CD4-positive, alpha-beta T cell treated with Interleukin-6 for 4 hours (primary cell): ENCODE data around the gene TRMT112.
A peak's percentile ranks its signal among the peaks of the same experiment; 100 is the strongest.

Experiments
- DNase-seq: peaks from one replicate; pipeline ENCODE4 v3.0.0-alpha.2; 2020; ENCODE audit warnings: mixed read lengths

Gene TRMT112

DNA sequence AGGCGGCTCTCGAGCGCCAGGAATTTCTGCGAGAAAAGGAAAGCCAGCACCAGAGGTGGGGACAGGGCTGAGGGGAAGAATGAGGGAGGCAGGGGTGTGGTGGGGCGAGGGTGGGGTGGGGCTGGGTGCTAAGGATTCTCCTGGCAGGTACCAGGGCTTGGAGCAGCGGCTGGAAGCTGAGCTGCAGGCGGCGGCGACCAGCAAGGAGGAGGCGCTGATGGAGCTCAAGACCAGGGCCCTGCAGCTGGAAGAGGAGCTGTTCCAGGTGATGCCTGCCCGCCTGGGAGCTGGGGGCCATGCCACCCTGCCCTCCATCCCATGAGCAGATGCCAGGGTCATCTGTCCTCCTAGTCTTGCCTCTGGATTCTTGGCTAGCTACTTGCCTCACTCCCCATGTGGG is 32.0 kb upstream of the TRMT112 start:
- no peak for DNase-seq

GRCh38 chr11:64349025-64349387 is 31.6 kb upstream of the TRMT112 start:
- DNase-seq = no peak

- no peak for DNase-seq
Observed at GRCh38 chr11:64348383-64349024, 31.1 kb upstream of the TRMT112 start.

DNA sequence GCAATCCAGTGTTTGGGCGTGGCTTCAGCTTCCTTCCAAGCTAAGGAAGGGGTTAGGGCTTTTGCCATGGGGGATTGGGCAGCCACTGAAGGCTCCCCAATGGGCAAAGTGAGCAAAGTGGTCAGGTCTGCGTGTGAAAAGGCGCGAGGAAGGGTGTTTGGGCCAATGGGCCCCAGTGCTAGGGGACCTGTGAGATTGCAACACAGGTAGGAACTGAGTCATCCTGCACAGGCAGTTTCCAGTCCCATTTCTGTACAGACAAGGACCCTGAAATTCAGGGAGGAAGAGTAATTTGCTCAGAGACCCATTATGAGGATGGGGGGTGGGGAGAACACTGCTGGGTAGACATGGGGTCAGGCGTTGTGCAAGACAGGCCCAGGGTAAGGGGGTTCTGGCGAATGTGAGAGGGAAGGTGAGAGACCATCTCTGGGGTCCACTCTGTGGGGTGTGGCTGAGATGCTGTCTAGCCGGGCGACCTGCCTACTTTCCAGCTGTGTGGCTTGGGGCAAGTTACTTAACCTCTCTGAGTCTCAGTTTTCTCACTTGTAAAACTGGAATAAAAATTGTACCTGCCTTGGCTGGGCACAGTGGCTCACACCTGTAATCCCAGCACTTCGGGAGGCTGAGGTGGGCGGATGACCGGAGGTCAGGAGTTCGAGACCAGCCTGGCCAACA is 30.0 kb upstream of the TRMT112 start:
- no peak for DNase-seq

DNA sequence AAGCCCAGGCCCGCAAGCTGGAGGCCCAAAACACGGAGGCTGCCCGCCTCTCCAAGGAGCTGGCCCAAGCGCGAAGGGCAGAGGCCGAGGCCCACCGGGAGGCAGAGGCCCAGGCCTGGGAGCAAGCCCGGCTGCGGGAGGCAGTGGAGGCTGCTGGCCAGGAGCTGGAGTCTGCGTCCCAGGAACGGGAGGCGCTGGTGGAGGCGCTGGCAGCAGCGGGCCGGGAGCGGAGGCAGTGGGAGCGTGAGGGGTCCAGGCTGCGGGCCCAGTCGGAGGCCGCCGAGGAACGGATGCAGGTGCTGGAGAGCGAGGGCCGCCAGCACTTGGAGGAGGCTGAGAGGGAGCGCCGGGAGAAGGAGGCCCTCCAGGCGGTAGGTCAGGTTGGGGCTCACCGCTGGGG is 27.4 kb upstream of the TRMT112 start:
- DNase-seq = no peak

- no peak for DNase-seq
Observed at GRCh38 chr11:64343767-64344559, 26.6 kb upstream of the TRMT112 start.

- no peak for DNase-seq
Observed at GRCh38 chr11:64342869-64343745, 25.7 kb upstream of the TRMT112 start.

- peak; percentile 88 for DNase-seq
Observed at GRCh38 chr11:64341851-64342791, 24.8 kb upstream of the TRMT112 start.

- DNase-seq = no peak
Observed at GRCh38 chr11:64341429-64341828, 24.1 kb upstream of the TRMT112 start.

DNA sequence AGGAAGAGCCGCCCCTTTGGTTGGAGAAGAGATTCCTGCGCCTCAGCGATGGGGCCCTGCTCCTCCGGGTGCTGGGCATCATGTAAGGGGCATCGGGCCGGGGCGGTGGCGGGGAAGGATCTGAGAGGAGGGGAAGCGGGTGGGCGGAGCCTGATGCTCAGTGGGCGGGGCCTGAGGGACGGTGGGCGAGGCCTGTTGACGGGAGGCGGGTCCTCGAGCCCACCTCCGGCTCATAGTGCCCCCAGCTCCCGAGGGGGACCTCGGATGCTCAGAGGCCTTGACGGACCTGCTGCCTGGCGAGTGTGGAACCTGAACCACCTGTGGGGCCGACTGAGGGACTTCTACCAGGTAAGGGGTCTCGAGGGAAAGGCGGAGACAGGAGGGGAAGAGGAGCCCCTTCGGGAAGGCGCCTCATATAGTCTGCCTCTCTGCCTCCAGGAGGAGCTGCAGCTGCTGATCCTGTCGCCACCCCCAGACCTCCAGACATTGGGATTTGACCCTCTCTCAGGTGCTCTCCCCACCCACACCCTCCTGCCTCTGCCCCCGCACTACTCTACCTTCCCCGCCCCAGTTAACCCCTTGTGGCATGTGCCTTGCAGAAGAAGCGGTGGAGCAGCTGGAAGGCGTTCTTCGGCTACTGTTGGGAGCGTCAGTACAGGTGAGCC is 23.4 kb upstream of the TRMT112 start:
- peak; percentile 75 for DNase-seq

DNA sequence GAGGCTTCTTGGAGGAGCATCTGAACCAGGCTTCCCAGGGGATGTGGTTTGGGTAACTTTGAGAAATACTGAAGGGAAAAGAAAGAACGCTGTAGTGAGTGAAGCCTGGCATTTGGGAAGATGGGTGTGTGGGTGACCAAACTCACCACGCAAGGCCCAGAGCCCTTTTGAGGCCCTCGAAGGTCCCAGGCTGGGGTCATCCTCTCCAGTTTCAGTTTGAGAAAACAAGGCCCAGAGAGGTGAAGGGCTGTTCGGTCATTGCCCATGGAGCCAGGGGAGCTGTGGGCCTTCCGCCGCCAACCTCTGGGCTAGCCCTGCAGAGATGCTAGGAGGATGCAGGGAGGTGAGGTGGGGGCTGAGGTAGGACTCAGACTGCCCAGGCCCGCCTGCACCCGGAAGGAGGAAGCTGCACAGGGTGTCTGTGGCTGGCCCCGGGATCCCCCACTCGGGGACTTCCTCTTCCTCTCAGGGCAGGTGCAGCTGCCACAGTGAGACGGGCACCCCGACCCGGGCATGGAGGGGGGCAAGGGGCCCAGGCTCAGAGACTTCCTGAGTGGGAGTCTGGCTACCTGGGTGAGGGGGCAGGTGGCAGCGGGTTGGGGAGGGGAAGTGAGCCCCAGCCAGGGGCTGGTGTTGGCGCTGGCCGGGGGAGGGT is 22.5 kb upstream of the TRMT112 start, which contains the start of gene CCDC88B:
Gene CCDC88B (plus strand): TSS at position 451 of the 655 bp plus-strand sequence. CDS start 63 bp downstream, at position 514.
- peak; percentile 92 for DNase-seq

DNA sequence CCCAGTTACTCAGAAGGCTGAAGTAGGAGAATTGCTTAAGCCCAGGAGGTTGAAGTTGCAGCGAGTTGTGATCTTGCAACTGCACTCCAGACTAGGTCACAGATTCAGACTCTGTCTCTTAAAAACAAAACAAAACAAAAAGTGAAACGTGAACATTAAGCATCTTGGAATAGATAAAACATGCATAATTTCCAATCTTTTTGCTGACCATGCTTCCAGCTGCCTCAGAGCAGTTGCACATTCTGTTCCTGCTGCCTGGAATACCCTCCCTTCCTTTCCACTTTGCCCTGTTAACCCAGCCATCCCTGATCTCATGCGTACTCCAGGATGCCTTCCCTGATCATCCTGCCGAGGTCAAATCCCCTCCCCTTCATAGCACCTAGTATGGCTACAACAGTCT is 21.9 kb upstream of the TRMT112 start:
- no peak for DNase-seq

DNA sequence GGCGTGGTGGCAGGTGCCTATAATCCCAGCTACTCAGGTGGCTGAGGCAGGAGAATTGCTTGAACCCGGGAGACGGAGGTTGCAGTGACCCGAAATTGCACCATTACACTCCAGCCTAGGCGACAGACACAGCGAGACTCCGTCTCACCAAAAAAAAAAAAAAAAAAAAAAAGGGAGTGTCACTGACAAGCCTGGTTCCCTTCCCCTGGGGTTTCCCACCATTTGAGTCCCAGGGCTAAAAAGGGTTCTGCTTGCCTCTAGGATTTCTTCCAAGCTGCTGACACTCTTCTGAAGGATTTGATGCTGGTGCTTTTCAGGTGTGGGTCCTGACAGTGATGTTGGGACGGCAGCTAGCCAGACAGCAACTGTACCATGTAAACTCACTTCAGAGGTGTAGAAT is 21.4 kb upstream of the TRMT112 start:
- no peak for DNase-seq

DNA sequence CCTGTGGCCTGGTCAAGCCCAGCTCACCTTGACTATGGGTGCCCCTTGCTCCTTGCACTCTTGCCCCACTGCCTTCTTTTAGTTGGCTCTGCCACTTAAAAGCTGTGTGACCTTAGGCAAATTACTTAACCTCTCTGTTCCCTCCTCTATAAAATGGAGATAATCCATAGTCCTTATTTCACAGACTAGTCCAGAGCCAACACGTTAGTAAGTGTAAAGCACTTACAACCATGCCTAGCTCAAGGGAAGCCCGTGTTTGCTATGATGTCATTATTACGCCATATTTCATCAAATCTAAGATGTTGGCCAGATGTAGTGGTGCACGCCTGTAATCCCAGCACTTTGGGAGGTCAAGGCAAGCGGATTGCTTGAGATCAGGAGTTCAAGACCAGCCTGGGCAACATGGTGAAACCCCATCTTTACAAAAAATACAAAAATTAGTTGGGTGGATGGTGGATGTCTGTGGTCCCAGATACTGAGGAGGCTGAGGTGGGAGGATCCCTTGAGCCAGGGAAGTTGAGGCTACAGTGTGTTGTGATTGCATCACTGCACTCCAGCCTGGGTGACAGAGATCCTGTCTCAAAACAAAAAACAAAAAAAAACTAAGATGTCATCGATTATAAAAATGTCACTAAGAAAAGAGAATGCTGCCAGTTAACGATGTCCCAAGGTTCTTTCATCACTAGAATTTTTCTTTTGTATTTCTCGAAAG is 20.3 kb upstream of the TRMT112 start:
- DNase-seq = no peak

- DNase-seq = no peak
Observed at GRCh38 chr11:64334764-64335735, 17.7 kb upstream of the TRMT112 start.

GRCh38 chr11:64333556-64333955 is 16.2 kb upstream of the TRMT112 start:
- no peak for DNase-seq

GRCh38 chr11:64331569-64332371 is 14.4 kb upstream of the TRMT112 start:
- peak; percentile 75 for DNase-seq

DNA sequence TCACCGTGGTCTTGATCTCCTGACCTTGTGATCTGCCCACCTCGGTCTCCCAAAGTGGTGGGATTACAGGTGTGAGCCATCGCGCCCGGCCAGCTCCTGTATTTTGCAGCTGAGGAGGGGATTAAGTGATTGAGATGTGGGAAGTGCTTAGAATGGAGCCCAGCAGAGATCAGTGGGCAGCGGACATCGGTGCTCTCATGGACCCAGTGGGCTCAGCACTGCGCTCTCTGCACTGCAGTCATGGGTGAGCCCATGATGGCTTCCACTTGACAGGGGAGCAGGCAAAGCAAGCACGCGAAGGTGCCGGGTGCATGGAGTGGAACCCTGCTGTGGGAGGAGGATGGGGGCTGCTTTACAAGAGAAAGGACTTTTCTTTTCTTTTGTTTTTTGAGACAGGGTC is 13.5 kb upstream of the TRMT112 start:
- DNase-seq = no peak
